ENCODE results near the gene POLR1H.

DNA sequence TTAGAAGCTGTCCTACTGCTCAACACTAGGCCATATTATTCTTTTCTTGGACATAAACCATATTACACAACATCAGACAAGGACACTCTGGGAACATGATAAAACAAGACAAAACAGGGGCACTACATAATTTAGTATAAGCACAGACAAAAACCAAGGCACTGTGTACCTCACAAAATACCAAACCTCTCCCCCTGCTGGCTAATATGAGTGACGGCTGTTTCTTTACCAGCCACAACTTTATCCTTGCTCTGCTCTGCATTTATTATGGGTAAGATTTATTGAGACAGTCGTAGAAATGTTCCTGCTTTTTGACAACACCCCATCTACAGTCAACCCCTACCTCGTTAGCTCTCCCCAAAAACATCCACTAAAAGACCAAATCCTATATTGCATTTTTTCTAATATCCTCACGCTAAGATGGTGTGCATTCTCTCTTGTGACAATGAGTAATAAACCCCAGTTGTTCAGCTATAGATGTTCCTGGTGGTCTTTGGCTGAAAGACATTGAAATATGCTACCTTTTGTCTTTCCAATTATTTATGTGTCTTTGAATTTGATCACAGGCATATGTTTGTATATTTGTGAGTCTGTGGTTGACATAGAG is 23.8 kb upstream of the POLR1H start:
- peak; percentile 48 for TF ChIP-seq CTCF (IDR thresholded peaks at IDR 0.05; ENCODE audit: low read depth, low read length)
- no peak for TF ChIP-seq EZH2phosphoT487 (IDR thresholded peaks at IDR 0.05; ENCODE audit: low read depth)
